ENCODE data around the gene NPM3. TPM values are rescaled to one million over a fixed set of nuclear protein-coding genes. Genes with fewer than 3 reads are reported as not detected.

The NPM3 gene
- total RNA-seq, 4 donors from 2014 or later, result 12.9 to 37.0 (median 16.0) TPM

DNA sequence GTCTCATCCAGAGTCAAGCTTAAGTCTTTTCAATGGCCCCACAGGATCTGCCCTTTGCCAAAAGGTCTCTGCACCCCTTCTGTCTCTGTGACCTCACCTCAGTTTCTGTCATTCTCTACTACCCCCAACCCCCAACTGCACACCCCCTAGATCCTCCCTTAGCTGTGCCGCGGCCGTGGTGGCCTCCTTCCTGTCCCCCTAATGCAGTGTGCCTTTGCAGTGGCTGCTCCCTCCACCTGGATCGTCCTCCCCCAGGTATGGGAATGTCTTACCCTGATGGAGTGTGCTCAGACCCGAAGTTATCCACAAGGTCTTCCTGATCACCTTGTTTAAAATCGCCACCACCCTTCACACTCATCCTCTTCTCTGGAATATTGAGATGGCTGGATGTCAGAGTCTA is 16.9 kb downstream of the NPM3 start:
- no peaks in the 10 kb centered on the region for H3K9me3 ChIP-seq
- no peak for TF ChIP-seq POLR2A (IDR thresholded peaks at IDR 0.05)
- TF ChIP-seq, protein P1, sequence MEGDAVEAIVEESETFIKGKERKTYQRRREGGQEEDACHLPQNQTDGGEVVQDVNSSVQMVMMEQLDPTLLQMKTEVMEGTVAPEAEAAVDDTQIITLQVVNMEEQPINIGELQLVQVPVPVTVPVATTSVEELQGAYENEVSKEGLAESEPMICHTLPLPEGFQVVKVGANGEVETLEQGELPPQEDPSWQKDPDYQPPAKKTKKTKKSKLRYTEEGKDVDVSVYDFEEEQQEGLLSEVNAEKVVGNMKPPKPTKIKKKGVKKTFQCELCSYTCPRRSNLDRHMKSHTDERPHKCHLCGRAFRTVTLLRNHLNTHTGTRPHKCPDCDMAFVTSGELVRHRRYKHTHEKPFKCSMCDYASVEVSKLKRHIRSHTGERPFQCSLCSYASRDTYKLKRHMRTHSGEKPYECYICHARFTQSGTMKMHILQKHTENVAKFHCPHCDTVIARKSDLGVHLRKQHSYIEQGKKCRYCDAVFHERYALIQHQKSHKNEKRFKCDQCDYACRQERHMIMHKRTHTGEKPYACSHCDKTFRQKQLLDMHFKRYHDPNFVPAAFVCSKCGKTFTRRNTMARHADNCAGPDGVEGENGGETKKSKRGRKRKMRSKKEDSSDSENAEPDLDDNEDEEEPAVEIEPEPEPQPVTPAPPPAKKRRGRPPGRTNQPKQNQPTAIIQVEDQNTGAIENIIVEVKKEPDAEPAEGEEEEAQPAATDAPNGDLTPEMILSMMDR (IDR thresholded peaks at IDR 0.05 in 4 of 5, conservative IDR thresholded peaks at IDR 0.05 in 1 of 5), result no peak
- no peak overlapping the region for H3K27ac ChIP-seq
- no peak overlapping the region for H3K4me3 ChIP-seq
- no peaks in the 10 kb centered on the region for H3K4me1 ChIP-seq
- intact Hi-C loops (cut with DNase I; ENCODE audit: low total_unique reads), result no loop called here
- peaks cover 6 to 11% (median 7%) of the 10 kb centered on the region in 3 donors for H3K27me3 ChIP-seq
- no peaks in the 10 kb centered on the region for H3K36me3 ChIP-seq
- ATAC-seq (no peak), DNase-seq (no peak)
- in situ Hi-C loops (cut with MboI; ENCODE audit: low sequenced_read_pairs in 4 of 4), result no loop called here

DNA sequence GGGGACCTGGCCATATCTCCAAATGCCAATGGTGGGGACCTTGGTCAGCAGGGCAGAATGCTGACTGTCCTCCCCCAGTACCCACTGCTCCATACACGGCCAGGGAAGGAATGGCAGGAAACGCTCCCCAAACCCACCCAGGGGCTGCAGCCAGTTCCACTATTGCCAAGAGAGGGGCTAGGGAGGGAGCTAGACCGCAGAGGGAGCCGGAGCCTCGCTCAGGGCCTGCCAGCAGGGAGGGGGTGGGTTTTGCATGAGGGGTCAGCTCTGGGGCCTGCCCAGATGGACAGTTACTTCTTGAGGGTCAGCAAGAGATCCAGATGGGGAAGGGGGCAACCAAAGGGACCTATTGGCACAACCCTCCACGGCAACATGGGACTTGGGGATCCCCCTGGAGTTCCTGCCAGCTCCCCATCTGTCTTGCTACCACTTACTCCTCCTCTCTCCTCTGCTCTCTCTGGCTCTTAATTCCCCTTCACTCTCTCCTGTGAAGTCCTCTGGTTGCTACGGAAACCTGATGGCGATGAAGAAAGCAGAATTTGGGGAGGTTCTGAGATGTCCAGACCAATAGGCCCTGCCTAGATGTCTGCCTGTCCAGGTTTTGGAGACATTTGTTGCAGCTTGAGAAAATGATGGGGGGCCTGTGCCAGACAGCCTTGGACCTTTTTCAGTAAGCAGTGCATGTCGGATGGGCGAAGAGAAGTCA is 20.0 kb downstream of the NPM3 start:
- ATAC-seq (no peak), DNase-seq (no peak)
- Histone ChIP-seq H3K4me1 (no peaks in the 10 kb centered on the region), H3K36me3 (no peaks in the 10 kb centered on the region), H3K27ac (no peak overlapping the region), H3K27me3 (no peaks in the 10 kb centered on the region), H3K9me3 (no peaks in the 10 kb centered on the region), H3K4me3 (no peak overlapping the region)
- in situ Hi-C loops (cut with MboI; ENCODE audit: low sequenced_read_pairs in 4 of 4) (no loop called here), intact Hi-C loops (cut with DNase I; ENCODE audit: low total_unique reads) (no loop called here)
- TF ChIP-seq POLR2A (IDR thresholded peaks at IDR 0.05), result no peak
- TF ChIP-seq, protein P1 (IDR thresholded peaks at IDR 0.05 in 4 of 5, conservative IDR thresholded peaks at IDR 0.05 in 1 of 5), result no peak

DNA sequence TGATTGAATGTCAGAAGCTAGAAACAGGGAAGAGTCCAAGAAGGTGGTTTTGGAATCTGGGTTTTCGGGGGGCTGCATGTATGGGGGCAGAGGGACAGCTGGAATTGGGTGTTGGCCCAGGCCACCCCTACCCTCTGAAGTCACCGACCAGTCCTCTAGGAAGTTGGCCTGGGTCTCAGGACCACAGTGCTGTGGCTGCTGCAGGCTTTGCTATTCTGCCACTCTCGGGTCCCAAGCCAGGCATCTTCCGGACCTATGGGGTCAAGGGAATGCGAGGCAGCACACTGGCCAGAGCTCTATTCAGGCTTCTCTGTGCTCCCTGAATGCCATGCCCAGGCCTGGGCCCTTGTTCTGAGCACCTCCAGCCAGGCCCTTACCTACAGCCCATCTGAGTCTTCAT is 20.5 kb downstream of the NPM3 start:
- intact Hi-C loops (cut with DNase I; ENCODE audit: low total_unique reads), result no loop called here
- H3K9me3 ChIP-seq, result no peaks in the 10 kb centered on the region

DNA sequence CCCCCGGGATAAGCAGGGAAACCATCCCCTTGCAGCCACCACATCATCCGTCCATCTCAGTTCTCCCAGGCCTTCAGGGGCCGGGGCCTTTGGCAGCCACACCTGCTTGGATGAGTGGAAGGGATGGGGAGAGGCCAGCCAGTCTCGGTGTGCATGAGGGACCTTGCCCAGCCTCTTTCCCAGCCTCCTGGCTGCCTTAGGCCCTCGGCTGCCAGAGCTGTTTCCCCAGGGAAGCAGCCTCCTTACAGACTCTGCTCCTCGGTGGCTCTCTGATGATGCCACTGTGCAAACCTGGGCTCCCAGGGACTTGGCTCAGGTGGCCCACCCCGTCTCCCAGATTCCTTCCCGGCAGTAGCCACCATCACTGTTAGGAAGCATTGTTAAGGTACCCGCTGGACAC is 22.0 kb downstream of the NPM3 start:
- Histone ChIP-seq H3K4me1 (no peaks in the 10 kb centered on the region), H3K27me3 (no peaks in the 10 kb centered on the region), H3K27ac (no peak overlapping the region), H3K36me3 (no peaks in the 10 kb centered on the region), H3K9me3 (no peaks in the 10 kb centered on the region), H3K4me3 (no peak overlapping the region)
- intact Hi-C loops (cut with DNase I; ENCODE audit: low total_unique reads), result no loop called here
- in situ Hi-C loops (cut with MboI; ENCODE audit: low sequenced_read_pairs in 4 of 4), result no loop called here
- no peak for DNase-seq
- no peak for ATAC-seq
- no peak for TF ChIP-seq POLR2A (IDR thresholded peaks at IDR 0.05)
- TF ChIP-seq, protein P1 (IDR thresholded peaks at IDR 0.05 in 4 of 5, conservative IDR thresholded peaks at IDR 0.05 in 1 of 5), result no peak

More for the DNA sequence above, 20.5 kb downstream of the NPM3 start:
- Histone ChIP-seq H3K27me3 (no peaks in the 10 kb centered on the region), H3K36me3 (no peaks in the 10 kb centered on the region), H3K4me1 (no peaks in the 10 kb centered on the region), H3K27ac (no peak overlapping the region), H3K4me3 (no peak overlapping the region)
- no peak for DNase-seq
- in situ Hi-C loops (cut with MboI; ENCODE audit: low sequenced_read_pairs in 4 of 4), result no loop called here
- no peak for TF ChIP-seq POLR2A (IDR thresholded peaks at IDR 0.05)
- TF ChIP-seq, protein P1 (IDR thresholded peaks at IDR 0.05 in 4 of 5, conservative IDR thresholded peaks at IDR 0.05 in 1 of 5), result no peak
- ATAC-seq, result no peak

DNA sequence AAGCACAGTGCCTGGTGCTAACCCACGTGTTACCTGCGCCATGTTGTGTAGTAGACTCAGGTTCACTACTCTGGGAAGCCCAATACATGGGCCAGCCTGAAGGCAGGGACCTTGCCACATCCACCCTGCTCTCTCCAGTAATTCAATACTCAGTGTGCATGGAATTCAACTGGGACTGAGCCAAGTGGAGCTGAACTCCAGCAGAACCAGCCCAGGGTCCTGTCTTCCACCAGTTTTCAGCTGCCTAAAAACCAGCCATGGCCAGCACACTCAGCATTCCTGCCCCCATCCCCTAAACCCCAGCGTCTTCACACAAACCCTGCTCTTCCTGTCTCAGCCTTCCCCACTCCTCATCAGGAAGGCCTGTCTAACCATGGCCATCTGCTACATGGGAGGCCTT is 22.7 kb downstream of the NPM3 start:
- Histone ChIP-seq H3K9me3 (no peaks in the 10 kb centered on the region), H3K27ac (no peak overlapping the region), H3K36me3 (no peaks in the 10 kb centered on the region), H3K27me3 (no peaks in the 10 kb centered on the region), H3K4me3 (no peak overlapping the region), H3K4me1 (no peaks in the 10 kb centered on the region)
- in situ Hi-C loops (cut with MboI; ENCODE audit: low sequenced_read_pairs in 4 of 4), result no loop called here
- DNase-seq (no peak), ATAC-seq (no peak)
- intact Hi-C loops (cut with DNase I; ENCODE audit: low total_unique reads), result no loop called here
- TF ChIP-seq, protein P1 (IDR thresholded peaks at IDR 0.05 in 4 of 5, conservative IDR thresholded peaks at IDR 0.05 in 1 of 5), result no peak
- no peak for TF ChIP-seq POLR2A (IDR thresholded peaks at IDR 0.05)

Measured in gastrocnemius medialis (tissue), 4 donors.